ENCODE results near the gene FCAR. TPM values are rescaled to one million over a fixed set of nuclear protein-coding genes. Genes with fewer than 3 reads are reported as not detected.

Gene FCAR
- total RNA-seq, 1 donor from 2014 or later: not detected

- no peak overlapping the region for H3K27ac ChIP-seq (ENCODE audit: low read depth, low read length)
- no peak overlapping the region for H3K27ac Mint-ChIP-seq (ENCODE audit: unreplicated experiment)
- H3K9me3 Mint-ChIP-seq (ENCODE audit: unreplicated experiment): peaks cover 2% of the 10 kb centered on the region
- no peak overlapping the region for H3K4me3 Mint-ChIP-seq (ENCODE audit: unreplicated experiment)
- no peaks in the 10 kb centered on the region for H3K27me3 ChIP-seq (ENCODE audit: insufficient read depth, low read length)
- DNase-seq (ENCODE audit: low read depth): no peak
- H3K36me3 ChIP-seq (ENCODE audit: insufficient read depth, low read length): no peaks in the 10 kb centered on the region
- H3K79me2 ChIP-seq (ENCODE audit: insufficient read depth, low read length): no peaks in the 10 kb centered on the region
- H3K4me1 ChIP-seq (ENCODE audit: insufficient read depth, low read length): no peaks in the 10 kb centered on the region
- no peak overlapping the region for H3K4me2 ChIP-seq (ENCODE audit: low read length)
- FAIRE-seq: no peak
- H3K9me3 ChIP-seq (ENCODE audit: insufficient read depth, low read depth, low read length): no peaks in the 10 kb centered on the region
- no peak overlapping the region for H3K9ac ChIP-seq (ENCODE audit: low read length)
- no peak for TF ChIP-seq EZH2 (IDR thresholded peaks at IDR 0.05; ENCODE audit: insufficient read depth, low read length)
- H4K20me1 ChIP-seq (ENCODE audit: insufficient read depth, low read length): no peaks in the 10 kb centered on the region
- H3K4me3 ChIP-seq (ENCODE audit: insufficient read depth, low read depth, low read length): no peak overlapping the region
- no peaks in the 10 kb centered on the region for H3K36me3 Mint-ChIP-seq (ENCODE audit: low read depth, unreplicated experiment)
- H3K4me1 Mint-ChIP-seq (ENCODE audit: low read depth, unreplicated experiment): no peaks in the 10 kb centered on the region
- H3K27me3 Mint-ChIP-seq (ENCODE audit: low read depth, unreplicated experiment): peaks cover 10% of the 10 kb centered on the region
- no peak overlapping the region for H2AFZ ChIP-seq (ENCODE audit: low read depth, low read length)
Observed at GRCh38 chr19:54883228-54883627, 9.2 kb downstream of the FCAR start.

- H3K27me3 ChIP-seq (ENCODE audit: insufficient read depth, low read length): no peaks in the 10 kb centered on the region
- no peak overlapping the region for H3K27ac Mint-ChIP-seq (ENCODE audit: unreplicated experiment)
- TF ChIP-seq EZH2 (IDR thresholded peaks at IDR 0.05; ENCODE audit: insufficient read depth, low read length) (no peak), CTCF (IDR thresholded peaks at IDR 0.05; ENCODE audit: insufficient read depth, low read depth, low read length) (no peak)
- H3K36me3 Mint-ChIP-seq (ENCODE audit: low read depth, unreplicated experiment): no peaks in the 10 kb centered on the region
- H3K27me3 Mint-ChIP-seq (ENCODE audit: low read depth, unreplicated experiment): peaks cover 2% of the 10 kb centered on the region
- H3K9me3 ChIP-seq (ENCODE audit: insufficient read depth, low read depth, low read length): no peaks in the 10 kb centered on the region
- no peak overlapping the region for H3K27ac ChIP-seq (ENCODE audit: low read depth, low read length)
- H3K9me3 Mint-ChIP-seq (ENCODE audit: unreplicated experiment): peaks cover 4% of the 10 kb centered on the region
- FAIRE-seq (no peak), DNase-seq (ENCODE audit: low read depth) (no peak)
- no peaks in the 10 kb centered on the region for H3K36me3 ChIP-seq (ENCODE audit: insufficient read depth, low read length)
- H3K9ac ChIP-seq (ENCODE audit: low read length): no peak overlapping the region
- H3K4me1 ChIP-seq (ENCODE audit: insufficient read depth, low read length): no peaks in the 10 kb centered on the region
- no peaks in the 10 kb centered on the region for H3K79me2 ChIP-seq (ENCODE audit: insufficient read depth, low read length)
- H3K4me1 Mint-ChIP-seq (ENCODE audit: low read depth, unreplicated experiment): no peaks in the 10 kb centered on the region
- no peak overlapping the region for H2AFZ ChIP-seq (ENCODE audit: low read depth, low read length)
- H3K4me2 ChIP-seq (ENCODE audit: low read length): no peak overlapping the region
- no peak overlapping the region for H3K4me3 ChIP-seq (ENCODE audit: insufficient read depth, low read depth, low read length)
- no peaks in the 10 kb centered on the region for H4K20me1 ChIP-seq (ENCODE audit: insufficient read depth, low read length)
- H3K4me3 Mint-ChIP-seq (ENCODE audit: unreplicated experiment): no peak overlapping the region
Observed at GRCh38 chr19:54888239-54888638, 14.2 kb downstream of the FCAR start.

GRCh38 chr19:54889566-54889965 is 15.5 kb downstream of the FCAR start:
- Histone ChIP-seq H3K36me3 (ENCODE audit: insufficient read depth, low read length) (no peaks in the 10 kb centered on the region), H3K9ac (ENCODE audit: low read length) (no peak overlapping the region), H3K9me3 (ENCODE audit: insufficient read depth, low read depth, low read length) (no peaks in the 10 kb centered on the region), H3K4me3 (ENCODE audit: insufficient read depth, low read depth, low read length) (no peak overlapping the region), H3K27ac (ENCODE audit: low read depth, low read length) (no peak overlapping the region), H3K79me2 (ENCODE audit: insufficient read depth, low read length) (no peaks in the 10 kb centered on the region), H4K20me1 (ENCODE audit: insufficient read depth, low read length) (no peaks in the 10 kb centered on the region), H3K4me1 (ENCODE audit: insufficient read depth, low read length) (no peaks in the 10 kb centered on the region), H3K4me2 (ENCODE audit: low read length) (no peak overlapping the region), H3K27me3 (ENCODE audit: insufficient read depth, low read length) (no peaks in the 10 kb centered on the region), H2AFZ (ENCODE audit: low read depth, low read length) (no peak overlapping the region)
- DNase-seq (ENCODE audit: low read depth): no peak
- Mint-ChIP-seq H3K4me1 (ENCODE audit: low read depth, unreplicated experiment) (no peaks in the 10 kb centered on the region), H3K9me3 (ENCODE audit: unreplicated experiment) (peaks cover 5% of the 10 kb centered on the region), H3K27ac (ENCODE audit: unreplicated experiment) (no peak overlapping the region), H3K4me3 (ENCODE audit: unreplicated experiment) (no peak overlapping the region), H3K27me3 (ENCODE audit: low read depth, unreplicated experiment) (peaks cover 2% of the 10 kb centered on the region), H3K36me3 (ENCODE audit: low read depth, unreplicated experiment) (no peaks in the 10 kb centered on the region)
- TF ChIP-seq CTCF (IDR thresholded peaks at IDR 0.05; ENCODE audit: insufficient read depth, low read depth, low read length) (no peak), EZH2 (IDR thresholded peaks at IDR 0.05; ENCODE audit: insufficient read depth, low read length) (no peak)
- no peak for FAIRE-seq

All from astrocyte (in vitro differentiated cells and primary cell).